ENCODE data around the gene MRPL14. TPM values are rescaled to one million over a fixed set of nuclear protein-coding genes. Genes with fewer than 3 reads are reported as not detected.

The MRPL14 gene
- total and polyA plus RNA-seq, 9 of the 15 experiments (the other 6 are each of a cell fraction or from before 2014, with no cell fraction given) = 126 to 424 (median 165) TPM

DNA sequence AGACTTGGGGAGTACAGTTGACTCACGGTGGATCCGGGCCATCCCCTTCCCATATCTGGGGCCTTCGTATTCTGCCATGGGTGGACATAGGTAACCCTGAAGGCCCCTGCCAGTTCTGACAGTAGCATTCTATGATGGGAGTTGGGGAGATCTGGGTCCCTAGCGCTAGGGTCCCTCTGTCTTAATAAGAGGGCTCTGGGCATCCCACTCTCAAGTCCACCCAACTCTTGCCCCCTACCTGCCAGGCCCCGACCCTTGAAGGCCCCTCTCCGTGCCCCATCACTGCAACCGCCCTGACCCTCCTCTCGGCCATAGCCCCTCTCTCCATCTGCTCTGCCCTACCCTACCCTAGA is 24.8 kb upstream of the MRPL14 start (continued):
- TF ChIP-seq, protein P1, sequence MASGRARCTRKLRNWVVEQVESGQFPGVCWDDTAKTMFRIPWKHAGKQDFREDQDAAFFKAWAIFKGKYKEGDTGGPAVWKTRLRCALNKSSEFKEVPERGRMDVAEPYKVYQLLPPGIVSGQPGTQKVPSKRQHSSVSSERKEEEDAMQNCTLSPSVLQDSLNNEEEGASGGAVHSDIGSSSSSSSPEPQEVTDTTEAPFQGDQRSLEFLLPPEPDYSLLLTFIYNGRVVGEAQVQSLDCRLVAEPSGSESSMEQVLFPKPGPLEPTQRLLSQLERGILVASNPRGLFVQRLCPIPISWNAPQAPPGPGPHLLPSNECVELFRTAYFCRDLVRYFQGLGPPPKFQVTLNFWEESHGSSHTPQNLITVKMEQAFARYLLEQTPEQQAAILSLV (tag; IDR thresholded peaks at IDR 0.05) = no peak
- no peak for TF ChIP-seq DACH1 (IDR thresholded peaks at IDR 0.05; ENCODE audit: partially characterized antibody)
- no peak for TF ChIP-seq RBM14 (IDR thresholded peaks at IDR 0.05; ENCODE audit: borderline replicate concordance, insufficient read depth, low read depth, low read length)
- TF ChIP-seq NR2C2 (CRISPR knock-in tag; IDR thresholded peaks at IDR 0.05) = 0 out of 2 replicates have a peak, but pooled peaks have one; percentile 12
- no peak for TF ChIP-seq NR2C2 (tag; IDR thresholded peaks at IDR 0.05)
- TF ChIP-seq ZKSCAN3 (CRISPR knock-in tag; IDR thresholded peaks at IDR 0.05) = no peak
- TF ChIP-seq, protein P2, sequence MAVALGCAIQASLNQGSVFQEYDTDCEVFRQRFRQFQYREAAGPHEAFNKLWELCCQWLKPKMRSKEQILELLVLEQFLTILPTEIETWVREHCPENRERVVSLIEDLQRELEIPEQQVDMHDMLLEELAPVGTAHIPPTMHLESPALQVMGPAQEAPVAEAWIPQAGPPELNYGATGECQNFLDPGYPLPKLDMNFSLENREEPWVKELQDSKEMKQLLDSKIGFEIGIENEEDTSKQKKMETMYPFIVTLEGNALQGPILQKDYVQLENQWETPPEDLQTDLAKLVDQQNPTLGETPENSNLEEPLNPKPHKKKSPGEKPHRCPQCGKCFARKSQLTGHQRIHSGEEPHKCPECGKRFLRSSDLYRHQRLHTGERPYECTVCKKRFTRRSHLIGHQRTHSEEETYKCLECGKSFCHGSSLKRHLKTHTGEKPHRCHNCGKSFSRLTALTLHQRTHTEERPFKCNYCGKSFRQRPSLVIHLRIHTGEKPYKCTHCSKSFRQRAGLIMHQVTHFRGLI (CRISPR knock-in tag; IDR thresholded peaks at IDR 0.05) = no peak
- TF ChIP-seq ETV5 (CRISPR knock-in tag; IDR thresholded peaks at IDR 0.05; ENCODE audit: low read depth) = 0 out of 2 replicates have a peak, but pooled peaks have one; percentile 10
- no peak for TF ChIP-seq MTF1 (CRISPR knock-in tag; IDR thresholded peaks at IDR 0.05; ENCODE audit: borderline replicate concordance)
- no peak for TF ChIP-seq ZNF274 (IDR thresholded peaks at IDR 0.05; ENCODE audit: borderline replicate concordance, low read depth, low read length)
- no peak for TF ChIP-seq CAMTA2 (CRISPR knock-in tag; conservative IDR thresholded peaks at IDR 0.05)
- no peak for TF ChIP-seq GTF2F1 (IDR thresholded peaks at IDR 0.05; ENCODE audit: low read depth, low read length)
- TF ChIP-seq, protein P3, sequence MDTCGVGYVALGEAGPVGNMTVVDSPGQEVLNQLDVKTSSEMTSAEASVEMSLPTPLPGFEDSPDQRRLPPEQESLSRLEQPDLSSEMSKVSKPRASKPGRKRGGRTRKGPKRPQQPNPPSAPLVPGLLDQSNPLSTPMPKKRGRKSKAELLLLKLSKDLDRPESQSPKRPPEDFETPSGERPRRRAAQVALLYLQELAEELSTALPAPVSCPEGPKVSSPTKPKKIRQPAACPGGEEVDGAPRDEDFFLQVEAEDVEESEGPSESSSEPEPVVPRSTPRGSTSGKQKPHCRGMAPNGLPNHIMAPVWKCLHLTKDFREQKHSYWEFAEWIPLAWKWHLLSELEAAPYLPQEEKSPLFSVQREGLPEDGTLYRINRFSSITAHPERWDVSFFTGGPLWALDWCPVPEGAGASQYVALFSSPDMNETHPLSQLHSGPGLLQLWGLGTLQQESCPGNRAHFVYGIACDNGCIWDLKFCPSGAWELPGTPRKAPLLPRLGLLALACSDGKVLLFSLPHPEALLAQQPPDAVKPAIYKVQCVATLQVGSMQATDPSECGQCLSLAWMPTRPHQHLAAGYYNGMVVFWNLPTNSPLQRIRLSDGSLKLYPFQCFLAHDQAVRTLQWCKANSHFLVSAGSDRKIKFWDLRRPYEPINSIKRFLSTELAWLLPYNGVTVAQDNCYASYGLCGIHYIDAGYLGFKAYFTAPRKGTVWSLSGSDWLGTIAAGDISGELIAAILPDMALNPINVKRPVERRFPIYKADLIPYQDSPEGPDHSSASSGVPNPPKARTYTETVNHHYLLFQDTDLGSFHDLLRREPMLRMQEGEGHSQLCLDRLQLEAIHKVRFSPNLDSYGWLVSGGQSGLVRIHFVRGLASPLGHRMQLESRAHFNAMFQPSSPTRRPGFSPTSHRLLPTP (IDR thresholded peaks at IDR 0.05; ENCODE audit: borderline replicate concordance, extremely low read depth, insufficient read length) = no peak
- no peak for TF ChIP-seq HMG20A (CRISPR knock-in tag; conservative IDR thresholded peaks at IDR 0.05)

Measured in K562 (cell line).